K562 (cell line): ENCODE measurements around the gene EFNA2. TPM values are rescaled to one million over a fixed set of nuclear protein-coding genes. Genes with fewer than 3 reads are reported as not detected.
A peak's percentile ranks its signal among the peaks of the same experiment; 100 is the strongest.

Source experiments
- ATF7 ChIP-seq: fragments of 450-650 bp; IDR thresholded peaks from 2 replicates; pipeline ENCODE4 v1.7.1; 2014; ENCODE audit warnings: mild to moderate bottlenecking, moderate library complexity
- KDM4B ChIP-seq, 2 experiments: fragments of 450-650 bp in 1 of 2; sonication (generic) in 1 of 2; IDR thresholded peaks; 2 replicates each; pipeline ENCODE4 v1.6.1; 2016 to 2017; ENCODE audit warnings: borderline replicate concordance in 2 of 2, antibody characterized with exemption in 1 of 2, low read depth in 1 of 2, mild to moderate bottlenecking in 1 of 2
- NEUROD1 ChIP-seq: fragments of 150-350 bp; IDR thresholded peaks from 2 replicates; pipeline ENCODE4 v1.6.1; 2014; ENCODE audit warnings: borderline replicate concordance, low read length, low read depth; ENCODE audit not compliant: partially characterized antibody
- POLR3A ChIP-seq: IDR thresholded peaks from 2 replicates; pipeline ENCODE4 v1.6.1; 2011; ENCODE audit warnings: borderline replicate concordance, mild to moderate bottlenecking, moderate library complexity; ENCODE audit not compliant: insufficient read length, insufficient read depth; ENCODE audit errors: extremely low read depth
- RBM34 ChIP-seq: fragments of 200-400 bp; formaldehyde crosslinking; IDR thresholded peaks from 2 replicates; pipeline ENCODE4 v1.6.1; 2018; ENCODE audit warnings: low read length, borderline replicate concordance; ENCODE audit not compliant: insufficient read depth
- TAF7 ChIP-seq: fragments of 450-650 bp; IDR thresholded peaks from 2 replicates; pipeline ENCODE4 v1.6.1; 2016; ENCODE audit warnings: missing genetic modification characterization, missing compliant biosample characterization
- TBP ChIP-seq: optimal IDR thresholded peaks from 2 replicates; pipeline ENCODE3; 2011; ENCODE audit warnings: low read depth, low read length, improper control_type of control experiment
- ZNF347 ChIP-seq: fragments of 450-650 bp; formaldehyde crosslinking; IDR thresholded peaks from 2 replicates; pipeline ENCODE4 v1.4.0; 2020; ENCODE audit warnings: low read depth, mild to moderate bottlenecking, moderate library complexity
- polyA plus RNA-seq, 8 experiments: library from polyadenylated mRNA; depleted of rRNA in 4 of 8; stranded (reverse) in 5 of 8; unstranded in 3 of 8; fragments of >200 nt; fragmentation: Nextera tagmentation in 2 of 8; fragmentation: Illumina TruSeq in 1 of 8; extraction: Ambion mirVana in 2 of 8; extraction: Trizol in 1 of 8; gene quantifications; 2 replicates each; pipeline versions ENCODE4 v1.2.1 to v1.2.3, GENCODE V29; 2011 to 2014; ENCODE audit warnings: inconsistent platforms in 1 of 8, missing spikeins in 1 of 8
- total RNA-seq, 7 experiments: library from RNA; depleted of rRNA in 6 of 7; stranded (reverse); fragments of >200 nt in 6 of 7; fragmentation: Illumina TruSeq in 2 of 7; extraction: Trizol in 2 of 7; gene quantifications; 2 replicates each; pipeline versions ENCODE4 v1.2.1 to v1.2.3, GENCODE V29; 2011 to 2021; ENCODE audit warnings: low replicate concordance in 1 of 7
- TF ChIP-seq, protein P1 (sequence below): sonication (generic); formaldehyde crosslinking; IDR thresholded peaks from 2 replicates; pipeline ENCODE4 v1.8.1; 2023; ENCODE audit warnings: missing genetic modification reagents, mild to moderate bottlenecking, borderline replicate concordance
- TF ChIP-seq, protein P2 (sequence below): sonication (generic); formaldehyde crosslinking; IDR thresholded peaks from 2 replicates; pipeline ENCODE4 v1.8.0; 2023; ENCODE audit warnings: mild to moderate bottlenecking, missing genetic modification reagents
- TF ChIP-seq, protein P3 (sequence below): fragments of 450-650 bp; IDR thresholded peaks from 2 replicates; pipeline ENCODE4 v1.7.0; 2016; ENCODE audit warnings: borderline replicate concordance
- TF ChIP-seq, protein P4 (sequence below): fragments of 250-450 bp; sonication (Bioruptor Pico); IDR thresholded peaks from 2 replicates; pipeline ENCODE4 v1.8.0; 2021; ENCODE audit warnings: mild to moderate bottlenecking, moderate library complexity
- TF ChIP-seq, protein P5 (sequence below): sonication (generic); formaldehyde crosslinking; IDR thresholded peaks from 2 replicates; pipeline ENCODE4 v1.8.0; 2022; ENCODE audit warnings: mild to moderate bottlenecking, missing genetic modification reagents

EFNA2 gene
- total and polyA plus RNA-seq, 9 of the 15 experiments (the other 6 are each of a cell fraction or from before 2014, with no cell fraction given), result 0.11 to 0.44 (median 0.15) TPM; not detected in 6

DNA sequence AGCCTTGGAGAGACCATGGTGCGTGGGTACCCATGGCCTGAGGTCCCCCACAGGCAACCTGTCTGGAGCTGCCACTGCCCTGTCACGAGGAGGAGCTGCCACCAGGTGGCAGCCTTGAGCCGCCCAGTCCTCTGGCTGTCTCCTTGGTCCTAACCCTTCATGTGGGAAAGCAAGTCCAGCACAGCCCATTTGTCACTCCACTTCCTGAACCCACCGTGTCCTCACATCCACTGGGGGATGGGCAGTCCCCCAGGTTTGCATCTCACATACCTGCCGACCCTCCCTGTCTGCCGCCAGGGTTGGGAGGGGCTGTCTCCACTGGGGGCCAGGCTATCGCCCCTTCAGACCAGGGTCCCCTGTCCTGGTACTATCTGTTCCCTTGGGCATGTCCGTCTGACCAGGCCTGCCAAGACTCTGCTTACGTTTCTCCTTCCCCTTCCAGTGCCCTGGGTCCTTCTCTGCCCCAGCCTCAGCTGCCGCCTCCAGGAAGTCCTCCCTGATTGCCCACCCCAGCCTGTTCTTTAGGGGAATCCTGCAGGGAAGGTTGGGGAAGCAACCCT lies 5.8 kb upstream of the EFNA2 start (continued):
- TF ChIP-seq, protein P1, sequence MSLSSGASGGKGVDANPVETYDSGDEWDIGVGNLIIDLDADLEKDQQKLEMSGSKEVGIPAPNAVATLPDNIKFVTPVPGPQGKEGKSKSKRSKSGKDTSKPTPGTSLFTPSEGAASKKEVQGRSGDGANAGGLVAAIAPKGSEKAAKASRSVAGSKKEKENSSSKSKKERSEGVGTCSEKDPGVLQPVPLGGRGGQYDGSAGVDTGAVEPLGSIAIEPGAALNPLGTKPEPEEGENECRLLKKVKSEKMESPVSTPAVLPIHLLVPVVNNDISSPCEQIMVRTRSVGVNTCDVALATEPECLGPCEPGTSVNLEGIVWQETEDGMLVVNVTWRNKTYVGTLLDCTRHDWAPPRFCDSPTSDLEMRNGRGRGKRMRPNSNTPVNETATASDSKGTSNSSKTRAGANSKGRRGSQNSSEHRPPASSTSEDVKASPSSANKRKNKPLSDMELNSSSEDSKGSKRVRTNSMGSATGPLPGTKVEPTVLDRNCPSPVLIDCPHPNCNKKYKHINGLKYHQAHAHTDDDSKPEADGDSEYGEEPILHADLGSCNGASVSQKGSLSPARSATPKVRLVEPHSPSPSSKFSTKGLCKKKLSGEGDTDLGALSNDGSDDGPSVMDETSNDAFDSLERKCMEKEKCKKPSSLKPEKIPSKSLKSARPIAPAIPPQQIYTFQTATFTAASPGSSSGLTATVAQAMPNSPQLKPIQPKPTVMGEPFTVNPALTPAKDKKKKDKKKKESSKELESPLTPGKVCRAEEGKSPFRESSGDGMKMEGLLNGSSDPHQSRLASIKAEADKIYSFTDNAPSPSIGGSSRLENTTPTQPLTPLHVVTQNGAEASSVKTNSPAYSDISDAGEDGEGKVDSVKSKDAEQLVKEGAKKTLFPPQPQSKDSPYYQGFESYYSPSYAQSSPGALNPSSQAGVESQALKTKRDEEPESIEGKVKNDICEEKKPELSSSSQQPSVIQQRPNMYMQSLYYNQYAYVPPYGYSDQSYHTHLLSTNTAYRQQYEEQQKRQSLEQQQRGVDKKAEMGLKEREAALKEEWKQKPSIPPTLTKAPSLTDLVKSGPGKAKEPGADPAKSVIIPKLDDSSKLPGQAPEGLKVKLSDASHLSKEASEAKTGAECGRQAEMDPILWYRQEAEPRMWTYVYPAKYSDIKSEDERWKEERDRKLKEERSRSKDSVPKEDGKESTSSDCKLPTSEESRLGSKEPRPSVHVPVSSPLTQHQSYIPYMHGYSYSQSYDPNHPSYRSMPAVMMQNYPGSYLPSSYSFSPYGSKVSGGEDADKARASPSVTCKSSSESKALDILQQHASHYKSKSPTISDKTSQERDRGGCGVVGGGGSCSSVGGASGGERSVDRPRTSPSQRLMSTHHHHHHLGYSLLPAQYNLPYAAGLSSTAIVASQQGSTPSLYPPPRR (CRISPR knock-in tag), result no peak
- TF ChIP-seq KDM4B (IDR thresholded peaks at IDR 0.05; ENCODE audit: borderline replicate concordance in 2 of 2, low read depth in 1 of 2), result no peak
- no peak for TF ChIP-seq ZNF347
- TF ChIP-seq, protein P2, sequence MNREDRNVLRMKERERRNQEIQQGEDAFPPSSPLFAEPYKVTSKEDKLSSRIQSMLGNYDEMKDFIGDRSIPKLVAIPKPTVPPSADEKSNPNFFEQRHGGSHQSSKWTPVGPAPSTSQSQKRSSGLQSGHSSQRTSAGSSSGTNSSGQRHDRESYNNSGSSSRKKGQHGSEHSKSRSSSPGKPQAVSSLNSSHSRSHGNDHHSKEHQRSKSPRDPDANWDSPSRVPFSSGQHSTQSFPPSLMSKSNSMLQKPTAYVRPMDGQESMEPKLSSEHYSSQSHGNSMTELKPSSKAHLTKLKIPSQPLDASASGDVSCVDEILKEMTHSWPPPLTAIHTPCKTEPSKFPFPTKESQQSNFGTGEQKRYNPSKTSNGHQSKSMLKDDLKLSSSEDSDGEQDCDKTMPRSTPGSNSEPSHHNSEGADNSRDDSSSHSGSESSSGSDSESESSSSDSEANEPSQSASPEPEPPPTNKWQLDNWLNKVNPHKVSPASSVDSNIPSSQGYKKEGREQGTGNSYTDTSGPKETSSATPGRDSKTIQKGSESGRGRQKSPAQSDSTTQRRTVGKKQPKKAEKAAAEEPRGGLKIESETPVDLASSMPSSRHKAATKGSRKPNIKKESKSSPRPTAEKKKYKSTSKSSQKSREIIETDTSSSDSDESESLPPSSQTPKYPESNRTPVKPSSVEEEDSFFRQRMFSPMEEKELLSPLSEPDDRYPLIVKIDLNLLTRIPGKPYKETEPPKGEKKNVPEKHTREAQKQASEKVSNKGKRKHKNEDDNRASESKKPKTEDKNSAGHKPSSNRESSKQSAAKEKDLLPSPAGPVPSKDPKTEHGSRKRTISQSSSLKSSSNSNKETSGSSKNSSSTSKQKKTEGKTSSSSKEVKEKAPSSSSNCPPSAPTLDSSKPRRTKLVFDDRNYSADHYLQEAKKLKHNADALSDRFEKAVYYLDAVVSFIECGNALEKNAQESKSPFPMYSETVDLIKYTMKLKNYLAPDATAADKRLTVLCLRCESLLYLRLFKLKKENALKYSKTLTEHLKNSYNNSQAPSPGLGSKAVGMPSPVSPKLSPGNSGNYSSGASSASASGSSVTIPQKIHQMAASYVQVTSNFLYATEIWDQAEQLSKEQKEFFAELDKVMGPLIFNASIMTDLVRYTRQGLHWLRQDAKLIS, result no peak
- peak; percentile 24 for TF ChIP-seq NEUROD1
- TF ChIP-seq POLR3A, result no peak
- TF ChIP-seq TAF7 (tag), result no peak
- TF ChIP-seq RBM34, result no peak
- no peak for TF ChIP-seq TBP
- TF ChIP-seq, protein P3, sequence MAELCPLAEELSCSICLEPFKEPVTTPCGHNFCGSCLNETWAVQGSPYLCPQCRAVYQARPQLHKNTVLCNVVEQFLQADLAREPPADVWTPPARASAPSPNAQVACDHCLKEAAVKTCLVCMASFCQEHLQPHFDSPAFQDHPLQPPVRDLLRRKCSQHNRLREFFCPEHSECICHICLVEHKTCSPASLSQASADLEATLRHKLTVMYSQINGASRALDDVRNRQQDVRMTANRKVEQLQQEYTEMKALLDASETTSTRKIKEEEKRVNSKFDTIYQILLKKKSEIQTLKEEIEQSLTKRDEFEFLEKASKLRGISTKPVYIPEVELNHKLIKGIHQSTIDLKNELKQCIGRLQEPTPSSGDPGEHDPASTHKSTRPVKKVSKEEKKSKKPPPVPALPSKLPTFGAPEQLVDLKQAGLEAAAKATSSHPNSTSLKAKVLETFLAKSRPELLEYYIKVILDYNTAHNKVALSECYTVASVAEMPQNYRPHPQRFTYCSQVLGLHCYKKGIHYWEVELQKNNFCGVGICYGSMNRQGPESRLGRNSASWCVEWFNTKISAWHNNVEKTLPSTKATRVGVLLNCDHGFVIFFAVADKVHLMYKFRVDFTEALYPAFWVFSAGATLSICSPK, result no peak
- TF ChIP-seq, protein P4, sequence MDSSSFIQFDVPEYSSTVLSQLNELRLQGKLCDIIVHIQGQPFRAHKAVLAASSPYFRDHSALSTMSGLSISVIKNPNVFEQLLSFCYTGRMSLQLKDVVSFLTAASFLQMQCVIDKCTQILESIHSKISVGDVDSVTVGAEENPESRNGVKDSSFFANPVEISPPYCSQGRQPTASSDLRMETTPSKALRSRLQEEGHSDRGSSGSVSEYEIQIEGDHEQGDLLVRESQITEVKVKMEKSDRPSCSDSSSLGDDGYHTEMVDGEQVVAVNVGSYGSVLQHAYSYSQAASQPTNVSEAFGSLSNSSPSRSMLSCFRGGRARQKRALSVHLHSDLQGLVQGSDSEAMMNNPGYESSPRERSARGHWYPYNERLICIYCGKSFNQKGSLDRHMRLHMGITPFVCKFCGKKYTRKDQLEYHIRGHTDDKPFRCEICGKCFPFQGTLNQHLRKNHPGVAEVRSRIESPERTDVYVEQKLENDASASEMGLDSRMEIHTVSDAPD (CRISPR knock-in tag), result no peak
- TF ChIP-seq, protein P5, sequence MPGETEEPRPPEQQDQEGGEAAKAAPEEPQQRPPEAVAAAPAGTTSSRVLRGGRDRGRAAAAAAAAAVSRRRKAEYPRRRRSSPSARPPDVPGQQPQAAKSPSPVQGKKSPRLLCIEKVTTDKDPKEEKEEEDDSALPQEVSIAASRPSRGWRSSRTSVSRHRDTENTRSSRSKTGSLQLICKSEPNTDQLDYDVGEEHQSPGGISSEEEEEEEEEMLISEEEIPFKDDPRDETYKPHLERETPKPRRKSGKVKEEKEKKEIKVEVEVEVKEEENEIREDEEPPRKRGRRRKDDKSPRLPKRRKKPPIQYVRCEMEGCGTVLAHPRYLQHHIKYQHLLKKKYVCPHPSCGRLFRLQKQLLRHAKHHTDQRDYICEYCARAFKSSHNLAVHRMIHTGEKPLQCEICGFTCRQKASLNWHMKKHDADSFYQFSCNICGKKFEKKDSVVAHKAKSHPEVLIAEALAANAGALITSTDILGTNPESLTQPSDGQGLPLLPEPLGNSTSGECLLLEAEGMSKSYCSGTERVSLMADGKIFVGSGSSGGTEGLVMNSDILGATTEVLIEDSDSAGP (CRISPR knock-in tag), result no peak
- no peak for TF ChIP-seq ATF7
